ENCODE data around the gene ATXN1.
"Not testable (repeated sequence)": the region's sequence is repeated elsewhere in the genome, so short reads cannot be mapped to it uniquely, and the experiment has no call there.

The ATXN1 gene

GRCh38 chr6:16402581-16402900 lies 358.7 kb downstream of the ATXN1 start:
- DNase-seq = no peak

- DNase-seq = no peak
These were observed 361.0 kb downstream of the ATXN1 start for GRCh38 chr6:16400248-16400760.

- DNase-seq = no peak
These were observed 361.6 kb downstream of the ATXN1 start for GRCh38 chr6:16399695-16400094.

GRCh38 chr6:16399158-16399557 lies 362.1 kb downstream of the ATXN1 start:
- no peak for DNase-seq

GRCh38 chr6:16398587-16398986 lies 362.7 kb downstream of the ATXN1 start:
- DNase-seq = no peak

GRCh38 chr6:16397623-16398022 lies 363.6 kb downstream of the ATXN1 start:
- peak; percentile 62 for DNase-seq

GRCh38 chr6:16396497-16397319 lies 364.6 kb downstream of the ATXN1 start:
- peak; percentile 63 for DNase-seq

GRCh38 chr6:16394632-16395031 lies 366.6 kb downstream of the ATXN1 start:
- no peak for DNase-seq

- DNase-seq = no peak
These were observed 367.9 kb downstream of the ATXN1 start for GRCh38 chr6:16393326-16393725.

GRCh38 chr6:16392010-16392409 lies 369.2 kb downstream of the ATXN1 start:
- no peak for DNase-seq

GRCh38 chr6:16391451-16391912 lies 369.8 kb downstream of the ATXN1 start:
- no peak for DNase-seq

GRCh38 chr6:16390909-16391450 lies 370.3 kb downstream of the ATXN1 start:
- not testable (repeated sequence) for DNase-seq

- DNase-seq = no peak
These were observed 371.6 kb downstream of the ATXN1 start for GRCh38 chr6:16389642-16390041.

GRCh38 chr6:16388488-16388887 lies 372.8 kb downstream of the ATXN1 start:
- DNase-seq = no peak

GRCh38 chr6:16386057-16386456 lies 375.2 kb downstream of the ATXN1 start:
- DNase-seq = no peak

- no peak for DNase-seq
These were observed 377.6 kb downstream of the ATXN1 start for GRCh38 chr6:16383607-16384206.

GRCh38 chr6:16381968-16382367 lies 379.3 kb downstream of the ATXN1 start:
- DNase-seq = not testable (repeated sequence)

GRCh38 chr6:16380220-16380809 lies 380.9 kb downstream of the ATXN1 start:
- no peak for DNase-seq

GRCh38 chr6:16378360-16378759 lies 382.9 kb downstream of the ATXN1 start:
- DNase-seq = not testable (repeated sequence)

- no peak for DNase-seq
These were observed 383.8 kb downstream of the ATXN1 start for GRCh38 chr6:16377470-16377869.

GRCh38 chr6:16375843-16376242 lies 385.4 kb downstream of the ATXN1 start:
- no peak for DNase-seq

GRCh38 chr6:16375206-16375605 lies 386.1 kb downstream of the ATXN1 start:
- no peak for DNase-seq

GRCh38 chr6:16374461-16375200 lies 386.6 kb downstream of the ATXN1 start:
- DNase-seq = no peak
